Left colon (tissue), 2 donors: ENCODE measurements around the gene RUSF1. TPM values are rescaled to one million over a fixed set of nuclear protein-coding genes. Genes with fewer than 3 reads are reported as not detected.
"Not testable (repeated sequence)": the region's sequence is repeated elsewhere in the genome, so short reads cannot be mapped to it uniquely, and the experiment has no call there.

Source experiments
- ATAC-seq: fragments of 200-7000 bp; cut with Tn5 transposase; one replicate; pipeline ENCODE4 v1.9.1; 2020; ENCODE audit warnings: mild to moderate bottlenecking, moderate library complexity
- DNase-seq, 2 donors: peaks; one replicate each; pipeline ENCODE4 v3.0.0-alpha.2; 2020
- intact Hi-C, 2 donors: fragments of 100-400 bp; cut with DNase I in 1 of 2; cut with micrococcal nuclease in 1 of 2; formaldehyde crosslinking; loops; one replicate each; pipeline versions ENCODE4 v1.11.2 to v1.14.0; 2022; cut with DNase I, micrococcal nuclease
- total RNA-seq, 2 donors: library from RNA; stranded (reverse); fragmentation: NEBNext Ultra II Directional; extraction: Animal tissue kit (Norgen Biotek cat#: 25700); gene quantifications; one replicate each; pipeline ENCODE4 v1.2.1, GENCODE V29; 2021
- donor health status: DM: no; HTN: no; CAD: no.
- donor health status: DM: yes; HTN: yes; CAD: no.

Gene RUSF1
- total RNA-seq, 2 donors from 2014 or later = 56.5 to 65.4 TPM

GRCh38 chr16:31489616-31490584 lies 18.3 kb downstream of the RUSF1 start:
- DNase-seq (no peak), ATAC-seq (no peak)
- intact Hi-C loops = no loop called here

- intact Hi-C loops = no loop called here
- DNase-seq (no peak), ATAC-seq (no peak)
Measured at GRCh38 chr16:31489298-31489564, 19.0 kb downstream of the RUSF1 start.

DNA sequence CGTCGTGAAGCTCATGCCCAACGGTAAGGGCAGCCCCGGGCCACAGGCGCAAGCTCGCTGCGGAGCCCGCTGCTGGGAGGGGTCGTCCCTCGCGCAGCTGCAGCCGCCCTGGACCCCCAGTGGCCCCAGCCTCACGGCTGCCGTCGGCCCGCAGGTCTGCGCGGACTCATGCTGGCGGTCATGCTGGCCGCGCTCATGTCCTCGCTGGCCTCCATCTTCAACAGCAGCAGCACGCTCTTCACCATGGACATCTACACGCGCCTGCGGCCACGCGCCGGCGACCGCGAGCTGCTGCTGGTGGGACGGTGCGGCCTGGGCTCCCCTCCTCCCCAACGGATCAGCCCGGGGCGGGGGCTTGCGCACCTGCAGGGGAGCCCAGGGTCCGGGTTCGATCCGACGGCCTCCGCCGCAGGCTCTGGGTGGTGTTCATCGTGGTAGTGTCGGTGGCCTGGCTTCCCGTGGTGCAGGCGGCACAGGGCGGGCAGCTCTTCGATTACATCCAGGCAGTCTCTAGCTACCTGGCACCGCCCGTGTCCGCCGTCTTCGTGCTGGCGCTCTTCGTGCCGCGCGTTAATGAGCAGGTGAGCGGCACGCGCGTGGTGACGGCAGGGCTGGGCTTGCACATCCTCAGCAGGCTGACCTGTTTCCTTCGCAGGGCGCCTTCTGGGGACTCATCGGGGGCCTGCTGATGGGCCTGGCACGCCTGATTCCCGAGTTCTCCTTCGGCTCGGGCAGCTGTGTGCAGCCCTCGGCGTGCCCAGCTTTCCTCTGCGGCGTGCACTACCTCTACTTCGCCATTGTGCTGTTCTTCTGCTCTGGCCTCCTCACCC lies 19.5 kb downstream of the RUSF1 start:
- no peak for DNase-seq

DNA sequence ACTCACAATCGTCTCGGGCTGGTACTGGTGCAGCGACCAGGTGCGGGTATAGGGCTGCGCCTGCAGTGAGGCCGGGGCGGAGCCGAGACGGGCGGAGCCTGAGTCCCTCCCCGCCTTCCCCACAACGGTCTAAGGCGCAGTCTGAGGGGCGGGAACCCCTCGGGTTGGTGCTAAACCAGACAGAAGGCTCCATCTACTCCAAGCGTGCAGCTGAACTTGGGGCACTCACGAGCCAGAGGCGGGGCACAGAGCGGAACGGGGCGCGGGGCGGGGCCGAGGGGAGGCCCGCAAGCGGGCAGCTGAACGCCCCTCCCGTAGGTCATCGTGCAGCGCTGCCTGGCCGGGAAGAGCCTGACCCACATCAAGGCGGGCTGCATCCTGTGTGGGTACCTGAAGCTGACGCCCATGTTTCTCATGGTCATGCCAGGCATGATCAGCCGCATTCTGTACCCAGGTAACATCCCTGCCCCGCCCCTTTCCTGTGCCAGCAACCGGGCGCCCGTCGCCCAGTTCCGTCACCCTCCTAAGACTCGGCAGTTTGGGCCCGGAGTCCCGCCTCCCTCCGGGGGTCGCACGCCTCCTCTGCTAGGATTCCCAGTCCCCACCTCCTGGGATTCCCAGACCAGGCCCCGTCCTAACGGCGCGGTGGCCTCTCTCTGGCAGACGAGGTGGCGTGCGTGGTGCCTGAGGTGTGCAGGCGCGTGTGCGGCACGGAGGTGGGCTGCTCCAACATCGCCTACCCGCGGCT lies 20.3 kb downstream of the RUSF1 start:
- DNase-seq = peak; percentile 82 to 83
- intact Hi-C loops = no loop called here
- ATAC-seq = peak; percentile 85

More for the DNA sequence above, 19.5 kb downstream of the RUSF1 start:
- intact Hi-C loops = no loop called here
- ATAC-seq = no peak

GRCh38 chr16:31487071-31487719 lies 21.0 kb downstream of the RUSF1 start:
- ATAC-seq (peak; percentile 4), DNase-seq (peak; percentile 41 to 42)
- intact Hi-C loops = no loop called here

DNA sequence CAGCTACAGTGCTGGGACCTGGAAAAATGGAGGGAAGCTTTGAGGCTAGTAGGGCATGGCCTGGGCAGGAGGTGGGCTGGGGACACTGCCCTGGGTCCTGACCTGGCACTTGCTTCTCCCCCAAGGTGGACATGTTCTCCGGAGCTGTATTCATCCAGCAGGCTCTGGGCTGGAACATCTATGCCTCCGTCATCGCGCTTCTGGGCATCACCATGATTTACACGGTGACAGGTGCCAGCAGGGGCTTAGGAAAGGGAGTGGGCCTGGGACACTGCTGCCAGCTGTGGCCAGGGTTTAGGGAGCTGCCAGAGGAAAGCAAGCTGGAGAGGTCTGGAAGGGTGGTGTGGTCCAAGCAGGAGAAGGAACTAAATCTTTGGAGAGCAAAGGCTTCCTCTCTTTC lies 22.1 kb downstream of the RUSF1 start:
- DNase-seq (no peak), ATAC-seq (no peak)
- intact Hi-C loops = no loop called here

DNA sequence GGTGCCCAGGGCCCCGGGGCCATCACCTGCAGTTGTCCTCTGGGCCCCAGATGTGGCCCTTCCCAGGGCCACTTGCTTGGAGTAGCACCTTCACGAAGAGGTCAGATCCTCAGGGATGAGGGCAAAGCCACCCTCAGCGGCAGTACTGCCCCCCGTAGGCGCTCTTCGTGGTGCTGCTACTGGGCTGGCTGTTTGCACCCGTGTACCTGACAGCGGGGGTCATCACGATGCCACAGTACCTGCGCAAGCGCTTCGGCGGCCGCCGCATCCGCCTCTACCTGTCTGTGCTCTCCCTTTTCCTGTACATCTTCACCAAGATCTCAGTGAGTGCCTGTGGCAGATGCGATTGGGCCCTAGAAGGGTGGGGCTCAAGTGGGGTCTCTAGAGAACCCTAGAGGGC lies 22.6 kb downstream of the RUSF1 start:
- intact Hi-C loops = no loop called here
- no peak for ATAC-seq
- DNase-seq = no peak

DNA sequence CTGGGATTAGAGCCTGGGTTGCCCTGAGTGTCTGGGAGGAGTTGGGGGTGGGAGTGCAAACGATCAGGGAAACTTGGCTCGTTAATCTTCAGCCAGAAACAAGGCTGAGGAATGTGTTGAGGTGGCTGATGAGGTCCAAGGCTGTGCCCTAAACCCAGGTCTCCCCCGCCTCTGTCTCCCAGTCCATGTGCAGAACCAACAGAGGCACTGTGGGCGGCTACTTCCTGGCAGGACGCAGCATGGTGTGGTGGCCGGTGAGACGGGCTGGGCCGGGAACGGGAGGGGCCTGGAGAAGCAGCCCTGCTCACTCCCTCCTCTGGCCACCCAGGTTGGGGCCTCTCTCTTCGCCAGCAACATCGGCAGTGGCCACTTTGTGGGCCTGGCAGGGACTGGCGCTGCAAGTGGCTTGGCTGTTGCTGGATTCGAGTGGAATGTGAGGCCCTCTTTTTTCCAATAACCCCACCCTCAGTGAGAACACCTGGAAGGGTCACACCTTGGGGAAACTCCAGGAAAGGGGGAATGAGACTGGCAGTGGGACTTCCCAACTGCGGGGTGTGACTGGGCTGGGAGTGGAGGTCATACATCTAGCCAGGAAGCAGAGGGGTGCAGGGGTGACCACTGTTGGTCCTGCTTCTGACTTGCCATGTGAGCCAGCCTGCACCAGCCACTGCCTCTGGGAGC lies 23.6 kb downstream of the RUSF1 start:
- intact Hi-C loops = no loop called here
- ATAC-seq (peak; percentile 62), DNase-seq (peak; percentile 65 to 90)

DNA sequence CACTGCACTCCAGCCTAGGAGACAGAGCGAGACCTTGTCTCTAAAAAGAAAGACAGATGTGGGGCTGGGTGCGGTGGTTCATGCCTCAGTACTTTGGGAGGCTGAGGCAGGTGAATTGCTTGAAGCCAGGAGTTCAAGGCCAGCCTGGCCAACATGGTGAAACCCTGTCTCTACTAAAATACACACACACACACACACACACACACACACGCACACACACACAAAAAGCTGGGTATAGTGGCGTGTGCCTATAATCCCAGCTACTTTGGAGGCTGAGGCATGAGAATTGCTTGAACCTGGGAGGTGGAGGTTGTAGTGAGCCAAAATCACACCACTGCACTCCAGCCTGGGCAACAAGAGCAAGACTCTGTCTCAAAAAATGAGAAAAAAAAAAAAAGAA lies 24.1 kb downstream of the RUSF1 start:
- DNase-seq, intact Hi-C loops, ATAC-seq: not testable (repeated sequence)

DNA sequence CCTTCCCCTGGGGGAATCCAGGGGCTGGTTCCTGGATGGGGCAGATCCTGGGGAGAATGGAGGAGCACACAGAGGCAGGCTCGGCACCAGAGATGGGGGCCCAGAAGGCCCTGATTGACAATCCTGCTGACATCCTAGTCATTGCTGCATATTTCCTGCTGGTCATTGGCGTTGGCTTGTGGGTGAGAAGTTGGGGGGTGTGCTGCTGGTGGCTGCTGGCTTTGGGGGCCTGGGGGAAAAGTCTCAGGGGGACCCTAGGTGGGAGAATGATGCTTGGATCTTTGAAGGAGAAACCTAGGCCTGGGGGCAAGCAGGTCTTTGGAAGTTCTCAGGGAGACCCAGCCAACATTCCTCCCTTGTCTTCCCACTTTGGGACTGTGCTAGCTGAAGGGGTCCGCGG lies 25.1 kb downstream of the RUSF1 start, which contains the start of gene SLC5A2:
Gene SLC5A2, plus strand, starts transcription at position 43 of the 400 bp plus-strand sequence. Its CDS starts 14 bp downstream, at position 57.
- intact Hi-C loops = no loop called here
- ATAC-seq = no peak

DNA sequence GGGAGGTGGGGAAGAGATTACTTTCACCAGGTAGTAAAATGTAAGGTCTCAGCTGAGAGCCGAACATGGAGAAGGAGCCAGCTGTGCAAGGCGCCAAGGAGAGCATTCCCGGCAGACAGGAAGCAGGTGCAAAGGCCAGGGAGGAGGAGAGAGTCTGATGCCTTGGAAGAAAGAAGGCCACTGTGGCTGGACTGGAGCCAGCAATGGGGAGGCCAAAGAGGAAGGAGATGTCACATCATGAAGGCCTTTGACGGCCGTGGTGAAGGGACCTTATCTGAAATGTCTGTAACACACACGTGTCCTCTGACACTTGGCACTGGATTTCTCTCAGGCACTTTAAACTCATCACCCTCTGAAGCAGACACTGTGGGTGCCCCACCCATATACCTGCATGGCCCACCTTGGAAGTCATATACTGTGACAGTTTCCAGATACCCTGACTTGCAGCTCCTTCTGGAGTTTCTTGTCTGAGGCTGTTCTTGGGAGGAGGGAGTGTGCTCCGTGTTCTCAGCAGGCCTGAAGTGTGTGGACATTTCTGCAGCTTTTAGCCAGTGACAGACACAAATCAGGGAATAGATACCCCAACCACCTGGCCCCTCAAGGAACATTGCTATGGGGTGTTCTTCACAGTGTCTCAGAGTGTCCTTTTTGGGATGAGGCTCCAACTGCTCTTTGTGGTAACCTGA lies 27.2 kb downstream of the RUSF1 start:
- intact Hi-C loops = no loop called here
- DNase-seq (peak; percentile 60 to 74), ATAC-seq (no peak)

More for the DNA sequence above, 25.1 kb downstream of the RUSF1 start, which contains the start of gene SLC5A2:
- no peak for DNase-seq

DNA sequence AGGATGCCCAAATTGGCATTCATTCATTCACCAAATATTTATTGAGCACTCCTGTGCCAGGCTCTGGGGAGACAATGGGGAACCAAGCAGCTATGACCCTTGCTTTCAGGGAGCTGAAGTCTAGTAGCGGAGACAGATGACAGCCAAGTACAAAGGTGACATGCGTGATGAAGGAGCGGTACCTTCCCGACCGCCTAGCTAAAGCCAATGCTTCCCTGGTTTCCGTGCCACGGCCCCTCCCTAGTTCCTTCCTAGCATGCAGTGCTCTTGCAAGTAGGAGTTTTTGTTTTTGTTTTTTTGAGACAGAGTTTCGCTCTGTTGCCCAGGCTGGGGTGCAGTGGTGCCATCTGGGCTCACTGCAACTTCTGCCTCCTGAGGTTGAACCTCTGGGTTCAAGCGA lies 28.4 kb downstream of the RUSF1 start:
- DNase-seq (no peak), ATAC-seq (no peak)
- intact Hi-C loops = no loop called here

GRCh38 chr16:31478956-31479355 lies 29.2 kb downstream of the RUSF1 start:
- no peak for DNase-seq
- intact Hi-C loops = no loop called here
- no peak for ATAC-seq

- ATAC-seq (peak; percentile 77), DNase-seq (peak; percentile 92 to 93)
- intact Hi-C loops = no loop called here
Measured at GRCh38 chr16:31477220-31478216, 30.7 kb downstream of the RUSF1 start.

- intact Hi-C loops = no loop called here
- DNase-seq (peak; percentile 93 to 98), ATAC-seq (peak; percentile 78)
Measured at GRCh38 chr16:31476303-31477219, 31.6 kb downstream of the RUSF1 start.
